ENCODE measurements around the gene PTHLH. TPM values are rescaled to one million over a fixed set of nuclear protein-coding genes. Genes with fewer than 3 reads are reported as not detected.

Gene PTHLH
- total and polyA plus RNA-seq, 2 donors (not counting 1 experiment from before 2014, with no cell fraction given), result not detected

- no peaks in the 10 kb centered on the region for H4K20me1 ChIP-seq (ENCODE audit: control insufficient read depth, insufficient read depth, low read length, poor library complexity, severe bottlenecking)
- Mint-ChIP-seq H3K4me3 (peak overlapping the region; percentile 63), H3K9me3 (ENCODE audit: insufficient read depth) (no peaks in the 10 kb centered on the region), H3K4me1 (peaks cover 19% of the 10 kb centered on the region), H3K27me3 (peaks cover 65% of the 10 kb centered on the region), H3K27ac (no peak overlapping the region)
- intact Hi-C loops (cut with micrococcal nuclease), result no loop called here
- 3% methylated on average over 65 of the region's 69 CpGs for WGBS (ENCODE audit: insufficient coverage)
- peak overlapping the region; percentile 10 for H2AFZ ChIP-seq (ENCODE audit: insufficient read depth, low read depth, low read length, poor library complexity, severe bottlenecking)
- H3K9me3 ChIP-seq (ENCODE audit: control extremely low read depth in 1 of 3, control insufficient read depth in 2 of 3, insufficient read depth in 1 of 3, low read length in 2 of 3), result peaks cover 0 to 13% (median 0%) of the 10 kb centered on the region in 3 donors
- H3K9ac ChIP-seq (ENCODE audit: low read length), result no peak overlapping the region
- no peak overlapping the region for H3K27ac ChIP-seq (ENCODE audit: low read length in 2 of 2)
- no peak for TF ChIP-seq EZH2 (IDR thresholded peaks at IDR 0.05; ENCODE audit: borderline replicate concordance, insufficient read depth, low read depth, low read length, poor library complexity, severe bottlenecking)
- TF ChIP-seq, protein P1, sequence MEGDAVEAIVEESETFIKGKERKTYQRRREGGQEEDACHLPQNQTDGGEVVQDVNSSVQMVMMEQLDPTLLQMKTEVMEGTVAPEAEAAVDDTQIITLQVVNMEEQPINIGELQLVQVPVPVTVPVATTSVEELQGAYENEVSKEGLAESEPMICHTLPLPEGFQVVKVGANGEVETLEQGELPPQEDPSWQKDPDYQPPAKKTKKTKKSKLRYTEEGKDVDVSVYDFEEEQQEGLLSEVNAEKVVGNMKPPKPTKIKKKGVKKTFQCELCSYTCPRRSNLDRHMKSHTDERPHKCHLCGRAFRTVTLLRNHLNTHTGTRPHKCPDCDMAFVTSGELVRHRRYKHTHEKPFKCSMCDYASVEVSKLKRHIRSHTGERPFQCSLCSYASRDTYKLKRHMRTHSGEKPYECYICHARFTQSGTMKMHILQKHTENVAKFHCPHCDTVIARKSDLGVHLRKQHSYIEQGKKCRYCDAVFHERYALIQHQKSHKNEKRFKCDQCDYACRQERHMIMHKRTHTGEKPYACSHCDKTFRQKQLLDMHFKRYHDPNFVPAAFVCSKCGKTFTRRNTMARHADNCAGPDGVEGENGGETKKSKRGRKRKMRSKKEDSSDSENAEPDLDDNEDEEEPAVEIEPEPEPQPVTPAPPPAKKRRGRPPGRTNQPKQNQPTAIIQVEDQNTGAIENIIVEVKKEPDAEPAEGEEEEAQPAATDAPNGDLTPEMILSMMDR (IDR thresholded peaks at IDR 0.05), result no peak
- peaks cover 0 to 58% (median 52%) of the 10 kb centered on the region in 4 experiments for H3K27me3 ChIP-seq (replicated peaks in 1 of 4; ENCODE audit: control extremely low read depth in 1 of 4, control insufficient read depth in 3 of 4, insufficient read depth in 4 of 4, low read length in 3 of 4)
- ATAC-seq (ENCODE audit: low read depth) (no peak), DNase-seq (no peak)
- H3K4me3 ChIP-seq (ENCODE audit: control extremely low read depth in 1 of 5, extremely low read depth in 1 of 5, insufficient read depth in 1 of 5, low read depth in 2 of 5, low read length in 4 of 5), result no peak overlapping the region
- H3K79me2 ChIP-seq (ENCODE audit: control insufficient read depth, insufficient read depth, low read length), result no peaks in the 10 kb centered on the region
- CTCF ChIA-PET, result no interaction called here
- POLR2A ChIA-PET, result no interaction called here
- peaks cover 20 to 24% of the 10 kb centered on the region in 2 donors for H3K4me1 ChIP-seq (ENCODE audit: control insufficient read depth in 2 of 2, insufficient read depth in 2 of 2, low read length in 2 of 2)
- H3K36me3 ChIP-seq (replicated peaks in 1 of 2; ENCODE audit: control extremely low read depth in 1 of 2, control insufficient read depth in 1 of 2, extremely low read depth in 1 of 2, insufficient read depth in 2 of 2, low read length in 1 of 2), result no peaks in the 10 kb centered on the region
- peak overlapping the region; percentile 79 for H3K4me2 ChIP-seq (replicated peaks; ENCODE audit: low read depth, low read length, poor library complexity, severe bottlenecking)
Measured at GRCh38 chr12:27970401-27971120, 2.0 kb downstream of the PTHLH start.

Data from B cell (primary cell).